NCI-H187 treated with DMSO at 0.1 percent for 48 hours (cell line): ENCODE results near the gene FNBP1L.

Experiments
- DNase-seq: peaks from one replicate; lab custom pipeline; 2025; lab: John Stamatoyannopoulos, UW

Gene FNBP1L

GRCh38 chr1:93592551-93592949, 144.6 kb downstream of the FNBP1L start:
- DNase-seq: no peak

- DNase-seq: no peak
These were observed 146.1 kb downstream of the FNBP1L start for GRCh38 chr1:93593854-93594602.

GRCh38 chr1:93594603-93594880, 146.6 kb downstream of the FNBP1L start:
- DNase-seq: no peak

GRCh38 chr1:93595266-93595665, 147.3 kb downstream of the FNBP1L start:
- DNase-seq: no peak

- no peak for DNase-seq
These were observed 147.8 kb downstream of the FNBP1L start for GRCh38 chr1:93595743-93596142.

- no peak for DNase-seq
These were observed 148.6 kb downstream of the FNBP1L start for GRCh38 chr1:93596329-93597089.

GRCh38 chr1:93597709-93598108, 149.8 kb downstream of the FNBP1L start:
- DNase-seq: no peak

GRCh38 chr1:93598396-93598795, 150.5 kb downstream of the FNBP1L start:
- DNase-seq: no peak

- DNase-seq: no peak
These were observed 151.0 kb downstream of the FNBP1L start for GRCh38 chr1:93598861-93599439.

- DNase-seq: no peak
These were observed 151.6 kb downstream of the FNBP1L start for GRCh38 chr1:93599479-93599878.

- DNase-seq: no peak
These were observed 152.7 kb downstream of the FNBP1L start for GRCh38 chr1:93600663-93601062.

- DNase-seq: no peak
These were observed 153.8 kb downstream of the FNBP1L start for GRCh38 chr1:93601686-93602085.

- DNase-seq: no peak
These were observed 154.2 kb downstream of the FNBP1L start for GRCh38 chr1:93602101-93602500.

GRCh38 chr1:93603106-93603505, 155.2 kb downstream of the FNBP1L start:
- no peak for DNase-seq

GRCh38 chr1:93603601-93604000, 155.7 kb downstream of the FNBP1L start:
- no peak for DNase-seq
